CD14-positive monocyte (primary cell): Measurements from ENCODE around the gene RSRC1. TPM values are rescaled to one million over a fixed set of nuclear protein-coding genes. Genes with fewer than 3 reads are reported as not detected.

Source experiments
- DNase-seq, 3 donors: peaks; one replicate each; pipeline ENCODE4 v3.0.0-alpha.2; 2011 to 2022
- H2AFZ ChIP-seq: 2 replicates; pipeline ENCODE4 v1.6.0; 2012; ENCODE audit warnings: mild to moderate bottlenecking, low read depth, low read length, inconsistent platforms; ENCODE audit not compliant: insufficient read depth, poor library complexity, severe bottlenecking
- H3K27ac ChIP-seq, 2 donors: 1 replicate in 1 of 2; 2 replicates in 1 of 2; pipeline ENCODE4 v1.5.1; 2012 to 2013; ENCODE audit warnings: low read length in 2 of 2, control low read depth in 1 of 2, inconsistent platforms in 1 of 2, low read depth in 1 of 2, mild to moderate bottlenecking in 1 of 2
- H3K27me3 ChIP-seq, 2 donors: one replicate each; pipeline versions ENCODE4 v1.6.0 to v1.6.1; 2011 to 2013; ENCODE audit warnings: low read length in 2 of 2; ENCODE audit not compliant: control insufficient read depth in 2 of 2, insufficient read depth in 2 of 2
- H3K36me3 ChIP-seq, 2 donors: replicated peaks in 1 of 2; 1 replicate in 1 of 2; 2 replicates in 1 of 2; pipeline versions ENCODE4 v1.5.1 to v1.6.1; 2012 to 2013; ENCODE audit warnings: low read length in 2 of 2, control low read depth in 1 of 2, inconsistent platforms in 1 of 2, mild to moderate bottlenecking in 1 of 2; ENCODE audit not compliant: insufficient read depth in 2 of 2, control insufficient read depth in 1 of 2
- H3K4me1 ChIP-seq, 2 donors: 1 replicate in 1 of 2; 2 replicates in 1 of 2; pipeline versions ENCODE4 v1.5.1 to v1.6.1; 2012 to 2013; ENCODE audit warnings: low read length in 2 of 2, control low read depth in 1 of 2, inconsistent platforms in 1 of 2, mild to moderate bottlenecking in 1 of 2, moderate library complexity in 1 of 2; ENCODE audit not compliant: insufficient read depth in 2 of 2, control insufficient read depth in 1 of 2
- H3K4me2 ChIP-seq: replicated peaks from 2 replicates; pipeline ENCODE3; 2012; ENCODE audit warnings: low read length, moderate library complexity, mild to moderate bottlenecking; ENCODE audit not compliant: poor library complexity, severe bottlenecking; ENCODE audit errors: extremely low read depth
- H3K4me3 ChIP-seq, 3 experiments: fragments of 200-600 bp in 1 of 3; sonication (generic) in 1 of 3; replicated peaks in 1 of 3; 1 replicate in 2 of 3; 2 replicates in 1 of 3; pipeline ENCODE4 v1.5.1; 2011 to 2013; ENCODE audit warnings: low read length in 3 of 3, mild to moderate bottlenecking in 3 of 3, control low read depth in 2 of 3, low read depth in 2 of 3, inconsistent platforms in 1 of 3, moderate library complexity in 1 of 3
- H3K79me2 ChIP-seq: 2 replicates; pipeline ENCODE4 v1.6.0; 2012; ENCODE audit warnings: mild to moderate bottlenecking, control low read depth, inconsistent platforms, low read length, moderate library complexity; ENCODE audit not compliant: insufficient read depth
- H3K9ac ChIP-seq: 2 replicates; pipeline ENCODE4 v1.6.0; 2017; ENCODE audit warnings: low read length, mild to moderate bottlenecking; ENCODE audit not compliant: insufficient read depth, poor library complexity, severe bottlenecking
- H3K9me3 ChIP-seq, 2 donors: replicated peaks in 1 of 2; 1 replicate in 1 of 2; 2 replicates in 1 of 2; pipeline versions ENCODE4 v1.5.1 to v1.6.1; 2012 to 2013; ENCODE audit warnings: low read length in 2 of 2, control low read depth in 1 of 2; ENCODE audit not compliant: control insufficient read depth in 1 of 2, insufficient read depth in 1 of 2
- H4K20me1 ChIP-seq: 2 replicates; pipeline ENCODE4 v1.6.0; 2012; ENCODE audit warnings: mild to moderate bottlenecking, low read length, control low read depth, moderate library complexity; ENCODE audit not compliant: insufficient read depth
- H3K27ac Mint-ChIP-seq, 7 donors: one replicate each; pipeline ENCODE4 v1.8.0; 2020; ENCODE audit warnings: mild to moderate bottlenecking in 7 of 7, mixed read lengths in 7 of 7, moderate library complexity in 6 of 7, inconsistent platforms in 2 of 7
- H3K27me3 Mint-ChIP-seq, 3 donors: one replicate each; pipeline ENCODE4 v1.8.0; 2021 to 2022; ENCODE audit warnings: low read depth in 3 of 3, mild to moderate bottlenecking in 3 of 3, mixed read lengths in 3 of 3, moderate library complexity in 3 of 3, inconsistent platforms in 1 of 3
- H3K36me3 Mint-ChIP-seq, 2 donors: one replicate each; pipeline ENCODE4 v1.8.0; 2020; ENCODE audit warnings: mixed read lengths in 2 of 2, inconsistent platforms in 1 of 2, mild to moderate bottlenecking in 1 of 2
- H3K4me1 Mint-ChIP-seq: one replicate; pipeline ENCODE4 v1.8.0; 2020; ENCODE audit warnings: mild to moderate bottlenecking, mixed read lengths
- H3K4me3 Mint-ChIP-seq, 2 donors: one replicate each; pipeline ENCODE4 v1.8.0; 2020; ENCODE audit warnings: mild to moderate bottlenecking in 2 of 2, mixed read lengths in 2 of 2, moderate library complexity in 1 of 2
- H3K9me3 Mint-ChIP-seq, 7 donors: one replicate each; pipeline ENCODE4 v1.8.0; 2020 to 2022; ENCODE audit warnings: mixed read lengths in 7 of 7, mild to moderate bottlenecking in 6 of 7, moderate library complexity in 6 of 7, inconsistent platforms in 2 of 7
- CTCF ChIP-seq: fragments of 200-600 bp; IDR thresholded peaks from one replicate; pipeline ENCODE4 v1.8.0; 2022; ENCODE audit warnings: antibody characterized with exemption, mild to moderate bottlenecking
- WGBS: methylation state at CpG from one replicate; pipeline ENCODE4 v1.1.5; 2013; ENCODE audit warnings: missing lambda C conversion rate; ENCODE audit not compliant: insufficient coverage; 5-methylcytosine and 5-hydroxymethylcytosine counted together
- intact Hi-C, 2 donors: fragments of 100-400 bp; cut with micrococcal nuclease; formaldehyde crosslinking; loops; one replicate each; pipeline versions ENCODE4 v1.15.0 to v1.15.1; 2023
- polyA plus RNA-seq, 3 donors: library from polyadenylated mRNA; depleted of rRNA in 1 of 3; unstranded in 2 of 3; stranded (reverse) in 1 of 3; fragments of 300-500 nt in 2 of 3; fragments of >200 nt in 1 of 3; fragmentation: Illumina TruSeq in 2 of 3; gene quantifications; 1 replicate in 2 of 3; 2 replicates in 1 of 3; pipeline ENCODE4 v1.2.3, GENCODE V29; 2012 to 2021

Gene RSRC1
- polyA plus RNA-seq, 3 donors = 6.6 to 31.7 (median 15.1) TPM

- Histone ChIP-seq H3K9ac (no peak overlapping the region), H3K4me1 (no peaks in the 10 kb centered on the region), H2AFZ (no peak overlapping the region), H3K79me2 (no peaks in the 10 kb centered on the region), H3K4me2 (no peak overlapping the region), H3K4me3 (no peak overlapping the region), H3K27ac (no peak overlapping the region), H3K36me3 (no peaks in the 10 kb centered on the region), H3K9me3 (no peaks in the 10 kb centered on the region), H3K27me3 (no peaks in the 10 kb centered on the region), H4K20me1 (no peaks in the 10 kb centered on the region)
- no peaks in the 10 kb centered on the region for H3K4me1 Mint-ChIP-seq
- no peaks in the 10 kb centered on the region for H3K27me3 Mint-ChIP-seq
- H3K36me3 Mint-ChIP-seq = no peaks in the 10 kb centered on the region
- intact Hi-C loops = no loop called here
- DNase-seq = no peak
- H3K27ac Mint-ChIP-seq = no peak overlapping the region
- TF ChIP-seq CTCF = no peak
- peaks cover 3 to 9% (median 6%) of the 10 kb centered on the region in 7 donors for H3K9me3 Mint-ChIP-seq
- H3K4me3 Mint-ChIP-seq = no peak overlapping the region
- WGBS = no CpG with 5 or more reads among the region's 1 CpG
These were observed 451.1 kb downstream of the RSRC1 start for GRCh38 chr3:158560979-158561378.

GRCh38 chr3:158562674-158563073 is 452.8 kb downstream of the RSRC1 start:
- Histone ChIP-seq H4K20me1 (no peaks in the 10 kb centered on the region), H3K79me2 (no peaks in the 10 kb centered on the region), H3K9ac (no peak overlapping the region), H3K36me3 (no peaks in the 10 kb centered on the region), H3K27me3 (no peaks in the 10 kb centered on the region), H3K4me3 (no peak overlapping the region), H3K9me3 (no peaks in the 10 kb centered on the region), H3K4me2 (no peak overlapping the region), H3K27ac (no peak overlapping the region), H3K4me1 (no peaks in the 10 kb centered on the region), H2AFZ (no peak overlapping the region)
- Mint-ChIP-seq H3K9me3 (peaks cover 2 to 8% (median 4%) of the 10 kb centered on the region in 7 donors), H3K27me3 (no peaks in the 10 kb centered on the region), H3K4me3 (no peak overlapping the region), H3K27ac (peak overlapping the region in 1 of 7 donors; percentile 11), H3K4me1 (no peaks in the 10 kb centered on the region), H3K36me3 (no peaks in the 10 kb centered on the region)
- TF ChIP-seq CTCF = no peak
- no peak for DNase-seq
- intact Hi-C loops = no loop called here
- WGBS = no CpG with 5 or more reads among the region's 5 CpGs
